ENCODE data around the gene FOXR2. TPM values are rescaled to one million over a fixed set of nuclear protein-coding genes. Genes with fewer than 3 reads are reported as not detected.

Gene FOXR2
- polyA plus RNA-seq, 2 of the 4 experiments (the other 2 are of a cell fraction) = not detected

- ATAC-seq (no peak), DNase-seq (ENCODE audit: low read depth in 1 of 2, low spot score in 1 of 2) (no peak), FAIRE-seq (no peak)
- Histone ChIP-seq H3K4me2 (no peak overlapping the region), H3K9me3 (no peaks in the 10 kb centered on the region), H3K4me3 (no peak overlapping the region), H3K4me1 (no peaks in the 10 kb centered on the region), H3K27ac (no peak overlapping the region)
- CTCF ChIA-PET = no interaction called here
- TF ChIP-seq, protein P1, sequence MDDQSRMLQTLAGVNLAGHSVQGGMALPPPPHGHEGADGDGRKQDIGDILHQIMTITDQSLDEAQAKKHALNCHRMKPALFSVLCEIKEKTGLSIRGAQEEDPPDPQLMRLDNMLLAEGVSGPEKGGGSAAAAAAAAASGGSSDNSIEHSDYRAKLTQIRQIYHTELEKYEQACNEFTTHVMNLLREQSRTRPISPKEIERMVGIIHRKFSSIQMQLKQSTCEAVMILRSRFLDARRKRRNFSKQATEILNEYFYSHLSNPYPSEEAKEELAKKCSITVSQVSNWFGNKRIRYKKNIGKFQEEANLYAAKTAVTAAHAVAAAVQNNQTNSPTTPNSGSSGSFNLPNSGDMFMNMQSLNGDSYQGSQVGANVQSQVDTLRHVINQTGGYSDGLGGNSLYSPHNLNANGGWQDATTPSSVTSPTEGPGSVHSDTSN (IDR thresholded peaks at IDR 0.05) = no peak
- TF ChIP-seq KDM5A (IDR thresholded peaks at IDR 0.05) (no peak), ZNF302 (CRISPR knock-in tag; IDR thresholded peaks at IDR 0.05) (no peak), NPAS2 (CRISPR knock-in tag; IDR thresholded peaks at IDR 0.05; ENCODE audit: borderline replicate concordance) (no peak)
- POLR2A ChIA-PET = no interaction called here
- WGBS (ENCODE audit: missing lambda C conversion rate) = 0% methylated on average over 1 of the region's 1 CpG
Observed at GRCh38 chrX:55668084-55668483, 44.9 kb downstream of the FOXR2 start.

Small RNAs within 50 kb of the gene (small RNA-seq; reads per million reads assigned to genes)
- gene RF00019 = 0 reads per million in 6 experiments

Other genes with a start within 250 kb of the FOXR2 start
- gene MAGEH1, start 171.3 kb upstream of the FOXR2 start, polyA plus RNA-seq (2011; rRNA removed) = 10.4 and 12.3 TPM in 2 replicates
- gene MAGEH1, start 171.3 kb upstream of the FOXR2 start, polyA plus RNA-seq (2017; fragmentation: RNase III; extraction: RNeasy Plus Mini Kit Qiagen cat#74134 plus additional on column Dnase treatment) = 6.1 to 8.8 TPM (median 7.0 TPM) in 3 replicates
- 0.72 and 1.4 TPM in 2 replicates for gene USP51, start 133.6 kb upstream of the FOXR2 start, polyA plus RNA-seq (2011; rRNA removed)
- 0.45 to 0.68 TPM (median 0.67 TPM) in 3 replicates for gene USP51, start 133.6 kb upstream of the FOXR2 start, polyA plus RNA-seq (2017; fragmentation: RNase III; extraction: RNeasy Plus Mini Kit Qiagen cat#74134 plus additional on column Dnase treatment)
- 23.1 and 44.7 TPM in 2 replicates for gene RRAGB, start 94.3 kb downstream of the FOXR2 start, polyA plus RNA-seq (2011; rRNA removed)
- gene RRAGB, start 94.3 kb downstream of the FOXR2 start, polyA plus RNA-seq (2017; fragmentation: RNase III; extraction: RNeasy Plus Mini Kit Qiagen cat#74134 plus additional on column Dnase treatment) = 10.5 to 12.3 TPM (median 11.3 TPM) in 3 replicates